ENCODE measurements around the gene GDAP1L1. TPM values are rescaled to one million over a fixed set of nuclear protein-coding genes. Genes with fewer than 3 reads are reported as not detected.
A peak's percentile ranks its signal among the peaks of the same experiment; 100 is the strongest.

GDAP1L1 gene
- total and polyA plus RNA-seq, 8 donors, result 0.25 to 1.5 (median 0.61) TPM; not detected in 3

- H3K27me3 ChIP-seq, result no peaks in the 10 kb centered on the region
- H3K36me3 ChIP-seq, result peaks cover 4 to 32% (median 29%) of the 10 kb centered on the region in 4 donors
- H3K9me3 ChIP-seq, result no peaks in the 10 kb centered on the region
- no peak for DNase-seq
- intact Hi-C loops (cut with DNase I; ENCODE audit: low total_unique reads), result no loop called here
- TF ChIP-seq POLR2AphosphoS5 (IDR thresholded peaks at IDR 0.05) (no peak), EP300 (IDR thresholded peaks at IDR 0.05) (no peak), CTCF (IDR thresholded peaks at IDR 0.05) (no peak), POLR2A (IDR thresholded peaks at IDR 0.05) (no peak)
- H3K4me3 ChIP-seq, result peak overlapping the region in 1 of 4 donors; percentile 95
- H3K27ac ChIP-seq, result peak overlapping the region in 3 of 5 donors; percentile 32 to 99 (median 97)
- WGBS, 5 donors, result 30 to 49% (median 37%) methylated on average over 3 of the region's 3 CpGs
- peaks cover 40 to 86% (median 71%) of the 10 kb centered on the region in 4 donors for H3K4me1 ChIP-seq
Measured at GRCh38 chr20:44207126-44207723, 39.9 kb upstream of the GDAP1L1 start.

GRCh38 chr20:44208165-44208564, 38.9 kb upstream of the GDAP1L1 start:
- intact Hi-C loops (cut with DNase I; ENCODE audit: low total_unique reads), result no loop called here
- DNase-seq, result no peak
- Histone ChIP-seq H3K4me3 (peak overlapping the region in 3 of 4 donors; percentile 85 to 95 (median 88)), H3K36me3 (peaks cover 0 to 25% (median 22%) of the 10 kb centered on the region in 4 donors), H3K4me1 (peaks cover 40 to 81% (median 70%) of the 10 kb centered on the region in 4 donors), H3K27me3 (no peaks in the 10 kb centered on the region), H3K9me3 (no peaks in the 10 kb centered on the region), H3K27ac (peak overlapping the region in 3 of 5 donors; percentile 38 to 99 (median 97))
- WGBS, 5 donors, result 28 to 42% (median 36%) methylated on average over 7 of the region's 7 CpGs
- TF ChIP-seq EP300 (IDR thresholded peaks at IDR 0.05) (no peak), POLR2A (IDR thresholded peaks at IDR 0.05) (no peak), CTCF (IDR thresholded peaks at IDR 0.05) (no peak), POLR2AphosphoS5 (IDR thresholded peaks at IDR 0.05) (no peak)

- H3K4me1 ChIP-seq, result peaks cover 39 to 75% (median 65%) of the 10 kb centered on the region in 4 donors
- no peak for TF ChIP-seq POLR2A (IDR thresholded peaks at IDR 0.05)
- no peak for TF ChIP-seq POLR2AphosphoS5 (IDR thresholded peaks at IDR 0.05)
- TF ChIP-seq EP300 (IDR thresholded peaks at IDR 0.05), result no peak
- TF ChIP-seq CTCF (IDR thresholded peaks at IDR 0.05), result no peak
- H3K27me3 ChIP-seq, result no peaks in the 10 kb centered on the region
- H3K36me3 ChIP-seq, result peaks cover 0 to 25% (median 22%) of the 10 kb centered on the region in 4 donors
- peak in 1 of 2 donors; percentile 38 for DNase-seq
- H3K9me3 ChIP-seq, result no peaks in the 10 kb centered on the region
- H3K4me3 ChIP-seq, result peak overlapping the region; percentile 85 to 99 (median 92)
- intact Hi-C loops (cut with DNase I; ENCODE audit: low total_unique reads), result no loop called here
- H3K27ac ChIP-seq, result peak overlapping the region in 4 of 5 donors; percentile 38 to 99 (median 96)
- 8 to 19% (median 15%) methylated on average over 7 of the region's 7 CpGs for WGBS, 5 donors
Measured at GRCh38 chr20:44208770-44209169, 38.3 kb upstream of the GDAP1L1 start.

- TF ChIP-seq CTCF (IDR thresholded peaks at IDR 0.05) (no peak), POLR2A (IDR thresholded peaks at IDR 0.05) (no peak), EP300 (IDR thresholded peaks at IDR 0.05) (no peak), POLR2AphosphoS5 (IDR thresholded peaks at IDR 0.05) (no peak)
- peak in 1 of 2 donors; percentile 46 for DNase-seq
Measured at GRCh38 chr20:44209686-44210405, 37.3 kb upstream of the GDAP1L1 start.

More at GRCh38 chr20:44209686-44210405, 37.3 kb upstream of the GDAP1L1 start:
- 0 to 1% (median 1%) methylated on average over 31 of the region's 31 CpGs for WGBS, 5 donors
- Histone ChIP-seq H3K27me3 (no peaks in the 10 kb centered on the region), H3K36me3 (peaks cover 0 to 20% (median 17%) of the 10 kb centered on the region in 4 donors), H3K4me3 (peak overlapping the region; percentile 85 to 99 (median 92)), H3K4me1 (peaks cover 30 to 67% (median 57%) of the 10 kb centered on the region in 4 donors), H3K27ac (peak overlapping the region; percentile 96 to 99 (median 97)), H3K9me3 (no peaks in the 10 kb centered on the region)
- intact Hi-C loops (cut with DNase I; ENCODE audit: low total_unique reads), result loop anchor here (10.0 kb wide), 1 partner anchor 405 kb away; no protein-coding TSS in a partner anchor

All from stomach (tissue), 9 donors.